AG09319 (cell line): ENCODE data around the gene CEACAM8.

Experiments
- DNase-seq: peaks from one replicate; pipeline ENCODE4 v3.0.0-alpha.2; 2010; ENCODE audit warnings: low read depth; ENCODE audit errors: extremely low read depth
- CTCF ChIP-seq: IDR thresholded peaks from 2 replicates; pipeline ENCODE4 v1.5.1; 2011; ENCODE audit warnings: low read depth, mild to moderate bottlenecking, inconsistent platforms, low read length, moderate library complexity

Gene CEACAM8

DNA sequence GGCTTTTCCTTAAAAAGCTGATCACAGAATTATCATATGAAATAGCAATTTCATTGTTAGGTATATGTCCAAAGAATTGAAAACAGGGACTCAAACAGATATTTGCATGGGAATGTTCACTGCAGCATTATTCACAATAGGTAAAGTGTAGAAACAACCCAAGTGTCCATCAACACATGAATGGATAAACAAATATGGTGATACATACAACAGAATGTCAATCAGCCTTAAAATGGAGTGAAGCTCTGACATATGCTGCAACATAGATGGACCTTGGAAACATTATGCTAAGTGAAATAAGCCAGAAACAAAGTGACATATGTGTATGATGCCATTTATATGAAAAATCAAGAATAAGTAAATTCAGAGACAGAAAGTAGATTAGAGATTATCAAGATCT, 60.3 kb downstream of the CEACAM8 start:
- TF ChIP-seq CTCF, result no peak
- no peak for DNase-seq

DNA sequence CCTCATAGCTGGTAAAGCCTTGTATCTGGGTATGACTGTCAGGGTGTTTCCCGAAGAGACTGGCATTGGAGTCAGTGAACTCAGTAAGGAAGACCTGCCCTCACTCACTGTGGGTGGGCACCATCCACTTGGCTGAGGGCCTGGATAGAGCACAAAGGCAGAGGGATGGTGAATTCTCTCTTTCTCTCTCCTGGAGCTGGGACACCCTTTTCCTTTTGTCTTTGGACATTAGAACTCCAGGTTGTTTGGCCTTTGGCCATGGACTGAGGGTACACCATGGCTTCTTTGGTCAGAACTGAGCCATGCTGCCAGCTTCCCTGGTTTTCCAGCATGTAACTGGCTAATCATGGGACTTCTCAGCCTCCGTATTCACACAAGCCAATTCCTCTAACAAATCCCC, 61.8 kb downstream of the CEACAM8 start:
- no peak for TF ChIP-seq CTCF

DNA sequence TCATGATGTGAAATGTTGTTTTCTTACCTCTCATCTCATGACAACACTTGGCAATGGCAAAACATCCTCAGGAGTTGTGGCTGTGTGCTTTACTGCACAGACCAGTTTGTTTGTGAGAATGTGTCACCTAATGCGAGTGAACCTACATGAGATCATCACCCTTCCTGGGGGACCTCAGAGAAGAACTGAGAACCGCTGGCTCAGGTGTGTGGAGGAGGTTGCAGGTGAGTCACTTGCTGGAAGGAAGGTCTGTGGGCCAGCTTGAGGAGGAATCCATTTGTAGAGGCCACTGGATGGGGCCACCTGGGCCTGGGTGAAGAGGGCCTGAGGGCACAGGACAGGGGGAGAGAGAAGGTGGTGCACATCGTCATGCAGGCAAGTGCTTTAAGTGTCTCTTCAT, 63.4 kb downstream of the CEACAM8 start:
- DNase-seq, result no peak
- no peak for TF ChIP-seq CTCF

More for the DNA sequence above, 61.8 kb downstream of the CEACAM8 start:
- no peak for DNase-seq
